RWPE1 (cell line): ENCODE measurements around the gene PYROXD2.

ENCODE experiments used
- CTCF ChIA-PET: fragments of 350-600 bp; sonication (Branson Sonifier 250); formaldehyde crosslinking; extraction: SDS; loops from one replicate; lab custom pipeline; 2021; lab: Yijun Ruan, JAX
- POLR2A ChIA-PET: fragments of 400-600 bp; formaldehyde crosslinking; extraction: SDS; loops from one replicate; lab custom pipeline; 2020; ENCODE audit warnings: antibody characterized with exemption; ENCODE audit not compliant: low non-redundant PET; lab: Yijun Ruan, JAX
- DNase-seq: peaks from one replicate; pipeline ENCODE4 v3.0.0; 2012; ENCODE audit warnings: low spot score
- H3K27ac ChIP-seq: fragments of 450-650 bp; 2 replicates; pipeline ENCODE4 v1.5.1; 2017
- CTCF ChIP-seq: fragments of 450-650 bp; conservative IDR thresholded peaks from 2 replicates; pipeline ENCODE4 v1.5.1; 2017; ENCODE audit warnings: low read depth, mild to moderate bottlenecking

PYROXD2 gene

GRCh38 chr10:98366062-98366530 is 48.9 kb downstream of the PYROXD2 start:
- TF ChIP-seq CTCF = no peak
- ChIA-PET POLR2A (no interaction called here), CTCF (interaction anchor here (0.6 kb wide), 1 partner anchor 169 kb away, joined by 3 read pairs; no protein-coding TSS in a partner anchor)

GRCh38 chr10:98365406-98366061 is 49.4 kb downstream of the PYROXD2 start:
- no peak overlapping the region for H3K27ac ChIP-seq
- no peak for DNase-seq
- ChIA-PET CTCF (no interaction called here), POLR2A (no interaction called here)
- TF ChIP-seq CTCF = no peak

More at GRCh38 chr10:98366062-98366530, 48.9 kb downstream of the PYROXD2 start:
- DNase-seq = no peak
- H3K27ac ChIP-seq = no peak overlapping the region

GRCh38 chr10:98364432-98365102 is 50.4 kb downstream of the PYROXD2 start:
- DNase-seq = no peak
- POLR2A ChIA-PET = no interaction called here

GRCh38 chr10:98363220-98363619 is 51.8 kb downstream of the PYROXD2 start:
- CTCF ChIA-PET = interaction anchor here (0.5 to 0.7 kb wide), 3 partner anchors 49 to 448 kb away, joined by 3 to 4 read pairs (median 3); no protein-coding TSS in a partner anchor
- no peak for TF ChIP-seq CTCF
- DNase-seq = no peak
- POLR2A ChIA-PET = no interaction called here
- H3K27ac ChIP-seq = no peak overlapping the region

More at GRCh38 chr10:98364432-98365102, 50.4 kb downstream of the PYROXD2 start:
- TF ChIP-seq CTCF = no peak
- CTCF ChIA-PET = no interaction called here
- no peak overlapping the region for H3K27ac ChIP-seq

GRCh38 chr10:98361131-98362025 is 53.6 kb downstream of the PYROXD2 start:
- DNase-seq = peak; percentile 55
- TF ChIP-seq CTCF = no peak
- H3K27ac ChIP-seq = no peak overlapping the region
- ChIA-PET CTCF (interaction anchor here (0.6 kb wide), 1 partner anchor 1005 kb away, joined by 4 read pairs; no protein-coding TSS in a partner anchor), POLR2A (no interaction called here)
